Measurements from ENCODE around the gene BST2.

BST2 gene

DNA sequence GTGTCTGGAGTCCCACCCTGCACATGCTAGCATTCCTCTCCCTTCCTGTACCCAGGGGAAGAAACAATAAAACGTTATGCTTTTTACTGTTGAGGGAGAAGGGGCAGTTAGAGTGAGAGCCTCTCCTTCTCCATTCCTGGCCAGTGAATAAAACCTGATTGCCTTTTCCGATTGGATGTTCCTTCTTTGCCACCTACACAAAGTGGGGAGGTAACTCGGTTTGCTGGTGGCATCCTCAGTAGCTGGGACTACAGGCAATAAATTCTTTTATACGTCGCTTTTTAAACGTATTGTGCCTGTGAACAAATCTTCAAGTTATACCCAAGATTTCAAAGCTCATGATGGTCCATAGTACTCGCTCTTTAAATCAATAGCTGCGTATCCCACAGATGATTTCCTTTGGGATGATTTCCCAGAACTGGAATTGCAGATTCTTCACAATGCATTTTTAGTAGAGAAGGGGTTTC lies 13.8 kb upstream of the BST2 start:
- DNase-seq: no peak

DNA sequence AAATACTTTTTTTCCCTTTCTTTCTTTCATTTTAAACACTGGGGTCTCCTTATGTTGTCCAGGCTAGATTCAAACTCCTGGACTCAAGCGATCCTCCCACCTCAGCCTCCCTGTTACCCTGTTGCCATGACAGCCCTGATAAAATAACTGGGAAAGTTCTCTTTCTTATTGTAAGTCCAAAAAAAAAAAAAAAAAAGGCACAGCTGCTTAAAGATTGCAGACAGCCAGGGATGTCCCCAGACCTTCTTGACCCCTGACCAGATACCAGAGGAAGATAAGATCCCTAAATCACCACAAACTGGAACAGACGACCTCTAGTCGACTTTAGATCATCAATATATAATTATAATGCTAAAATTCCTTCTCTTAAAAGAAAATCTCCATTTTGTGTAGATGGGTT lies 13.3 kb upstream of the BST2 start:
- DNase-seq: no peak

DNA sequence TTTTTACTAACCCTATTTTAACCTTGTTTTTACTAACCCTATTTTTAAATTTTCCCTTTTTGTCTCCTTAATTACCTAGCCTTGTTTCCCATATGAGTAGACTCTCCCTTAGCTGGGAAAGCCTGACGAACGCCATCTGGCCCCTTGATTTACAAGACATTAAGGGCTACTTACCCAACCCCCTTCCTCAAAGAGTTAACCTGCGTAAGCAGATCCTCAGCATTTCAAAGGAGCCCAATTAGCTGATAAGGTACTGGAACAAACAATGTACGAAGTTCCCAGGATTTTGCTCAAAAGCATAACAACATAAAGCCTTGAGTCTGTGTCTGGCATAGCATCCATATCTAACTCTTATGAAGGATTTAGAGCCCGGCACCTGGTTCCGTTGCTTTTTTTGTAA lies 9.7 kb upstream of the BST2 start:
- no peak for DNase-seq

DNA sequence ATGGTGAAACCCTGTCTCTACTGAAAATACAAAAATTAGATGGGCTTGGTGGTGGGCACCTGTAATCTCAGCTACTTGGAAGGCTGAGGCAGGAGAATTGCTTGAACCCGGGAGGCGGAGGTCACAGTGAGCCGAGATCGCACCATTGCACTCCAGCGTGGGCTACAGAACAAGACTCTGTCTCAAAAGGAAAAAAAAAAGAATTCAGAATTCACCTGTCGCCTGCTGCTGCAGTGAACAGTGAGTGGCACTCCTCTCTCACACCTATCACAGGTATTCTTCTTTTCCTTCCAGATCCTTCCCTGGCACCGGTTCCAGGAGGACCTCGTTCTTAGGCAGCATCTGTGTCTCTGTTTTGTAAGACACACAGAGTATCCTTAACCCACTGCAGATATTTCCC lies 8.7 kb upstream of the BST2 start:
- DNase-seq: no peak

DNA sequence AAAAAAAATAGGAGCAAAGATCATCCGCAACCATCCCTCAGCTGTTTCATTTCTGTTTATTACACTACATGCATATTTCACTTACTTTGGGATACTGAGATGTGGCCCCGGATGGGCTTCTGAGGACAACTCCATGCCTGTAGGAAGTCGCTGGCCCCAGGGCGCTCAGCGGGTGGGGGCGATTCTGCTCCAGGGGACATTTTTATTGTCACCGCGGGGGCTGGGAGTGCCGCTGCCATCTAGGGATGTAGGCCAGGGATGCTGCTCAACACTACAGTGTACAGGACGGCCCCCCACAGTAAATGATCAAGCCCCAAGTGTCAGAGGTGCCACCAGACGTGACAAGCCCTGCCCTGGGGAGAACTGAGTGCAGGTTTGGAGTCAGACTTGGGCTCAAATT lies 6.4 kb upstream of the BST2 start:
- DNase-seq: no peak

DNA sequence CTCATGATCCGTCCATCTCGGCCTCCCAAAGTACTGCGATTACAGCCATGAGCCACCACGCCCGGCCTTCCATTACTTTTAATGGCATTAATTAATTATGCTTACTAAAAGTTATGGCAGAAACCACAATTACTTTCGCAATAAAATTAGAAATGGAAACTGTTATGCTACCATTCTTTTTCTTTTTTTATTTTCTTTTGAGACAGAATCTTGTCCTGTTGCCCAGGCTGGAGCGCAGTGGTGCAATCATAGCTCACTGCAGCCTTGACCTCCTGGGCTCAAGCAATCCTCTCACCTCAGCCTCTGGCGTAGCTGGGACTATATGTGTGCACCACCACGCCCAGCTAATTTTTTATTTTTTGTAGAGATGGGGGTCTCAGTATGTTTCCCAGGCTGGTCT lies 4.6 kb upstream of the BST2 start:
- DNase-seq: no peak

DNA sequence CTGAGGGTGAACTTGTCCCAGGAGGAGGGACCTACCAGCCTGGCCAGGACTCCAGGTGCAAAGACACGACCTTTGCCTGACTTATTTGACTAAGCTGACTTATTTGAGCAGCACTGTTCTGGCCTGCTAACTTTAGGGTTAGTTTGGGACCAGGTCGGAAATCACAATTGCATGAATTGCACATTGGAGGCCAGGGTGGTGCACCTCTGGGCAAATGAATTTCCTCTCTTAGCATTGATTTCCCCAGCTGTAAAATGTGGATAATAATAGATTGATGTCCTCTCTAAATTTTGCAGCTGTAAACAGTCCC lies 1.4 kb upstream of the BST2 start:
- no peak for DNase-seq

DNA sequence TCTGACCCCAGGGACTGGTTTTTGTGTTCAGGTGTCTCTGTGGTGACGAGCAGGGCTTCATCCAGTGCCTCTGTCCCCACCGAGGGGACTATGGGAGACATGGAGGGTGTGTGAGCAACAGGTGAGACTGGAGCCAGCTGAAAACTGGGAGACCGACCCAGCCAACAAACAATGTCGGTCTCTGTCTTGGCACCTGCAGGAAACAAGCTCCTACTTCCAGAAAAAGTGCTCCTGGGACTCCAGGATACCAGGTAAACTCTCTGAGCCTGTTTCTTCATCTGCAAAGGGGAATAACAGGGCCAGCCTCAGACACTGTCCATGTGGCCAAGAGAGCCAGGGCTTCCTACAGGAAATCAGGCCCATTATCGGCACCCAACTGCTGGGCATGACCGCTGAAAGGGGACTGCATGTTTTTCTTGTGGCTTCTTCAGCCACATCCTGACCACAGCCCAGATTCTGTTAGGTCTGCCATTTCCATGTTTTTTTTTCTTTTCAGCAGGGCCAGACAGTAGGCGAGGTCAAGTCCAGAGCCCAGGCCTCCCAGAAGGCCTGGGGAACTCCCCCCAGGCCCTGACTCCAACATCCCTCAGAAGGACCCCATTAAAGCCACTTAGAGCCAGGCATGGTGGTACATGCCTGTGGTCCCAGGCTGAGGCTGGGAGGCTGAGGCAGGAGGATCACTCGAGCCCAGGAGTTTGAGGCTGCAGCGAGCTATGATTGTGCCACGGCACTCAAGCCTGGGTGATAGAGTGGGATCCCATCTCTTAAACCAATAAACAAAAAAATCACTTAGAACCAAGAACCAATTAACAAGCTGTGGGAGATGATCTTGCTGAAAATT lies 836 bp upstream of the BST2 start:
- DNase-seq: no peak

DNA sequence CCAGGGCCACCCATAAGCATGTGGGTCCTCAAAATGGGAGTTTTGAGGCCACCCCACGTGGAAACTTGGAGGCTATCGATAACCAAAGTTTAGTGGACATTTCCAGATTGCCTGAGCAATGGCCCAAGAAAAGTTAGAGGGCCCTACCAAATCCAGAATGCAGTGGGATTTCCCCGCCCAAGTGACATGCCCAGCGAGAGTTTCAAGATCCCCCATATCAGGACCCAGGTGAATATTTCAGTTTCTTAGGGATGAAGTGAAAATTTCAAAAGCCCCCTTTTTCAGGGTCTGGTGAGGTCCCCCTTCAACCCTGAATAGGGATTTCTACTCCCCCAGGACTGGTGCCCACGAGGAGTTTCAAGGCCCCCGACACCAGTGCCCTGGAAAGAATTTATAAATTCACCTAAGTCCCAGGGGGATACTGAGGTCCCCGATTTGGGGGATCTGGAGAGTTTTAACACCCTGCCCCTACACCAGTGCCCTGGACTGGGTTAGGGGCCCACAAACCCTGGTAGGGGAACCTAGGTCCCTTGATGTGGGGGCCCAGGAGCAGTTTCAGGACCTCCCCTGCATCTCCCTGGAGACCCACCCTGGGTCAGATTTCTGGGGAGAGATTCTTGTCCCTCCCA lies 695 bp downstream of the BST2 start:
- DNase-seq: no peak

DNA sequence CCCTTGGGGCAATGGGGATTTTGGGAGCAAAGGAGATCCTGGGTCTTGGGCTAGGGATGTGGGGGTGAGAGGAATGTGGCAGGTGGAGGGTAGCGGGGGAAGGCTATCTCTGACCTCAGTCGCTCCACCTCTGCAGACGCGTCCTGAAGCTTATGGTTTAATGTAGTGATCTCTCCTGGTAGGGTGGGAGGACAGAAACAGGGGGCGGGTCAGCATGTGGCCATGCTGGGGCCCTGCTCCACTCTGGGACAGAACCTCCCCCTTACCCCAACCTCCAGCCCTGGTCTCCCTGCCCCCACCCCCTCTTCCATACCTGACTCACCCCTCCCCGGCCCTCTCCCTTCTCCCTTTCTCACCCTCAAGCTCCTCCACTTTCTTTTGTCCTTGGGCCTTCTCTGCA lies 1.4 kb downstream of the BST2 start:
- no peak for DNase-seq

DNA sequence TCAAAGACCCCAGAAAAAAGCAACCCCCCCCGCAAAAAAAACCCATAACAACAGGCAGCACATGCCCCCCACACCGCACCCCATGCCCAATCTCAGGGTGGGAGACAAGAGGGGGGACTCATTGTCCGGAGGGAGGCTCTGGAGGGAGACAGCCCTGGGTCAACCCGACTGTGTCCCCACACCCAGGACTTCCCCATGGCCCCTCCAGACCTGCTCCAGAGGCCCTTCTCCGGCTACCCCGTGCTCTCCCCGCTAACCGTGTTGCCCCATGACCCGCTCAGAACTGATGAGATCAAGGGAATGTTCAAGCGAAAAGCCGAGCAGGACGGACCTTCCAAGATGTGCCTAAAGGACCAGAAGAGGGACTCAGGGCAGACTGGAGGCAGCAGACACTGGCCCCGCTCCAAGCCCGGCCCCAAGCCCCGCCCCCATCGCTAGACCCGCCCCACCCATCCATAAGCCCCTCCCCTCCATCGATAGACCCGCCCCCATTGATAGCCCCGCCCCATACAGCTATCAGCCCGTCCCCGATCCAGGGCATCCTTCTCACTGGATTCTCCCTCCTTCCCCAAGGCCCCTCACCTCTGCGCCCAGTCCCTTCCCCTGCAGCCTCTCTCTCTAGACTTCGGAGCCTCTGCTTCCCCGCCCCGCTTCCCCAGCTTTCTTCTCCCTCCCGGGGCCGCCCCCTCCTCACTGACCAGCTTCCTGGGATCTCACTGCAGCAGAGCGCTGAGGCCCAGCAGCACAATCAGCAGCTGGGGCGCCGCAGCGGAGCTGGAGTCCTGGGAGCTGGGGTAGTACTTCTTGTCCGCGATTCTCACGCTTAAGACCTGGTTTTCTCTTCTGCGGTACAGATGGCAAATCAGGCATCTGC lies 2.2 kb downstream of the BST2 start:
- DNase-seq: no peak

DNA sequence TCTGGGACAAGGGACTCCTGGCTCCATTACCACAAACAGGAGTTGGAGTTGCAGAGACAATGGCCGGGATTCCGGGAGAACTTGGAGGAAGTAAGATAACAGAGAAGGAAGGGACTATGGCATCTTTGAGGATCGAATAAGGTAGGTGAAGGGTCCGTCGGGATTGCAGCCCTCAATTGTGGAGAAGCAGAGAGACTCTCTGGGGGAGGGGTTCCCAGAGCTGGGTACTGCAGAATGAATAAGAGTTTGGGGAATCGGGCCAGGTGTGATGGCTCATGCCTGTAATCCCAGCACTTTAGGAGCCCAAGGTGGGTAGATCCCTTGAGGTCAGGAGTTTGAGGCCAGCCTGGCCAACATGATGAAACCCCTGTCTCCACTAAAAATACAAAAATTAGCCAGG lies 3.8 kb downstream of the BST2 start:
- no peak for DNase-seq

DNA sequence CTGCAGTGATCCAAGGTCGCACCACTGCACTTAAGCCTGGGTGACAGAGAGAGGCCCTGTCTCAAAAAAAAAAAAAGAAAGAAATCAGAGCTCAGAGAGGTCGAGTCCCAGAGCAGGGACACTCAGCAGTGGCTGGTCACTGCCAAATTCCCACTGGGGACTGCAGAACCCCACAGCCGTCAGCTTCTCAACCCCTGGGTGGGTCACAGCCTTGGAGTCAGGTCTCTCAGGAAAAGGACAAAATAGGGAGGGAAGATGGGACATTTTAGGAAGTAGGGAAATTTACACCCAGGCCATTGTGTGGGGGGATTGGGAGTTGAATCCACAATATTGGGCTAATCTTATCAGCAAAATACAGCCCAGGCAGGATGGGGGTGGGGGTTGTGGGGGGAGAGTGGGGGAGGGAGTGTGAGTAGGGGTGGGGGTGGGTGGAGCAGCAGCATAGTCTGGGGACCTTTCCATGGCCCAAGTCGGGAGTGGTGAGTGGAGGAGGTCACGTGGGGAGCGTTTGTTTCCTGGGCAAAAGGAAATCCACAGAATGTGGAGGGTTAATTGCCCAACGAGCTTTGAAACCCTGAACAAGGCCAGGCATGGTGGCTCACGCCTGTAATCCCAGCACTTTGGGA lies 6.4 kb downstream of the BST2 start:
- no peak for DNase-seq

DNA sequence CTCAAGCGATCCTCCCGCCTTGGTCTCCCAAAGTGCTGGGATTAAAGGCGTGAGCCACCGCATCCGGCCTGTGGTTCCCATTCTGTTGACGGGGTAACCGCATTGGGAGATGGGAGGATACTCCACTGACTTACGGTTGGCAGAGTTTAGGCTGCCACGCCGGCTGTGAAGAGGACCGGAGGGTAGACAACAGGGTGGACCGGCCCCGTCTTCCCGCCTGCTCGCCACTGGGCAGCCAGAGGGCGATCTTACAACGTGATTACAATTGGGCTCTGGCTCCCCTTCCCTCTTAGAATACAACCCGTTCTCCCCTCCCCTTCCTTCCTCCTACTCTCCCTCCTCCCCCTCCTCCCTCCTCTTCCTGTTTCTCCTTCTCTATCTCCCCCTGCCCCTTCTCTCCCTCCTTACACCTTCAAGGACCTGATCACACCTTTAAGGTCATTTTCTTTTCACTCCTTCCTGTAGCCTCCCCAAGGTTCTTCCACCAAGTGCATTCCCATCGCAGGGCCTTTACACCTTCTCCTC lies 10.5 kb downstream of the BST2 start:
- peak; percentile 20 for DNase-seq

DNA sequence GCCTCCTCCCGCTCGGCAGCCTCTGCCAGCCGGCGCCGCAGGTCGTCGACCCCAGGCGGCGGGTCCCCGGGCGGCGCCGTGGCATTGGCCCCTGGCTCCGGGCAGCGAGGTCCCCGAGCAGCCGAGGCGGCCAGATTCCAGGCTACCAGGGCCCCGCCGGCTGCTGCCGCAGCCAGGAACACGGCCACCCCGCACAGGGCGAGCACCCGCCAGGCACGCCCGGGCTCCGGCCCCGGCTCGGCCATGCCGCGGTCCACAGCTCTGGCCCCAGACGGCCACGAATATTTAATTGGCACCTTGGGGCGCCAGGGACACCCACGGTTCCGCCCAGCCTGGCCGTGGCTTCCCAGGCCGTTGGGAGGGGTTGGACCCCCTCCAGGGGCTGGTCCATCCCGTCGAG lies 11.5 kb downstream of the BST2 start, which contains the start of gene CCDC194:
Gene CCDC194, minus strand, starts transcription at position 283 of the 400 bp plus-strand sequence. Its CDS starts 38 bp downstream, at position 245.
- no peak for DNase-seq

DNA sequence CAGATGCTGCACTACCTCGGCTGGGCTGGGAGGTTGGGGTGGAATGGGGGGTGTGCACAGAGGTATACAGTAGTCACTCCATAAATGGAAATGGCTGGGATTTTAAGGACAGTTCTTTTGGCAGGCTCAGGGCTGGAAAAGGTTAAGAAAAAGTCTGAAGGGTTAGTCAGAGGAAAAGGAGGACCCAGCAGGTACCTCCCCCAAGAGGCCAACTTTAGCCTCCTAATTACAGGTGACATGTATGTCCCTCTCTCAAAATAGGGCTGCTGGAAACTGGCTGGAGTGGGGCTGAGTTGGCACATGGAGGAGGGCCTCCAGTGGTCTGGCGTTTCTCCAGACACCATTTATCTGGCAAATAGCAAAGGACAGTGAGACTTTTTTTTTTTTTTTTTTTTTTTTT lies 12.4 kb downstream of the BST2 start:
- DNase-seq: no peak

DNA sequence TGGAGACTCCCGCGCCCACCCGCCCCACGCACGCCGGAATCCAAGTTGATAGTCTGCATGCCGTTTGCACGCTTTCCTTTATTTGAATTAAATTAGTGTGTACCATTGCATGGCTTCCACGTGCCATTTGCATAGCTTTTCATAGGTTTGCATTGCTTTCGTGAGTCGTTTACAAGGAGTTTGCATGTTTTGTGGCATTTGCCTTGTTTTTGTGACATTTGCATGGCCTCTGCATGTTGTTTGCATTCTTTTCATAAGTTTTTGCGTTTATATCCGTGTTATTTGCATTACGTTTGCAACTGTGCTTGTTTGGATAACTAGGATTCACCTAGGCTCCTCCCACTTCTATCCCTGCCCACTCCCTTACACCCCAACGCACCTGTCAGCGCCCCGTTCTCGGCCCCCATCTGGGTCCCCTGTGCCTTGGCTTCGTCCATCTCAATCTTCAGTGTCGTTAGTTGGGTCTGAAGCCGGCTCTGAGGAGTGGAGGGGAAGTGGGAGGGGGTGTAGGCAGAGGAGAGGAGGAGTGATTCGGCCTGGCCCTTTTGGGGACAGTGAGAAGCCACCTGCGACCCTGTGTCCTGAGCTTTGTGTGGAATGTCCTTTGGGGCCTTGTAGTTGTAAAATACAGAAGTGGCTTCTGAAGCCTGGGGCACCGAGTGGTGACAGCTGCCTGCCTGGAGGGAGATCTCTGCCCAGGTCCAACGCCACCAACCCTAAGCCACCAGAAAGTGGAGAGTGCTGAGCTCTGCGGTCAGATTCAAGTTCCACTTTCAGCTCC lies 13.9 kb downstream of the BST2 start:
- no peak for DNase-seq

DNA sequence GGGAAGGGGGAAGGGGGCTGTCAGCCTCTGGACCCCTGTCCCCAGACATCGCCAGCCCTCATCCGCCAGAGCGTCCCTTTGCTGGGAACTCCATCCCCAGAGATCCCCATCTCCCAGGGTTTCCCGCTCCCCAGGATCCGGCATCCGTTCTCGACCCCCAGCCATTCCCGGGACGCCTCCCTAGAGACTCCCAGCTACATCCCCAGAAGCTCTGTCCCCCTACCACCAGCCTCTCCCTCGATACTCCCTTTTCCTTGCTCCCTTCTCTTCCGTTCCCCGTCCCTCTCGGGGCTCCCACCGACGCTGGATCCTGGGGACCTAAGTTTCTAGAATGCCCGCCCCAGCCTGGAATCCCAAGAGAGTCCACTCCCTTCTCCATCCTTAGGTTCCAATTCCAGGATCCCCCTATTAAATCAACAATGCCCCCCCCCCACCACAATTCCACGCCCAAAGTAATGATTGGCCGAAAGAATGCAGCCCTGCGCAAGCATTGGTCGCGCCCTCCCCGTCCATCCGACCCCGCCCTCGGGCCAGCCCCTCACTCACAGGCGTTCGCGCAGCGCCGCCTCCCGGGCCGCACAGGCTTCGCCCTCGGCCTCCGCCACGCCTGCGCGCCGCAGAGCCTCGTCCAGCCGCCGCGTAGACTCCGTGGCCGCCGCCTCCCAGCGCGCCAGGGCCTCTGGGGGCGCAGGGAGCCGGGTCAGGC lies 14.6 kb downstream of the BST2 start:
- peak; percentile 51 for DNase-seq

DNA sequence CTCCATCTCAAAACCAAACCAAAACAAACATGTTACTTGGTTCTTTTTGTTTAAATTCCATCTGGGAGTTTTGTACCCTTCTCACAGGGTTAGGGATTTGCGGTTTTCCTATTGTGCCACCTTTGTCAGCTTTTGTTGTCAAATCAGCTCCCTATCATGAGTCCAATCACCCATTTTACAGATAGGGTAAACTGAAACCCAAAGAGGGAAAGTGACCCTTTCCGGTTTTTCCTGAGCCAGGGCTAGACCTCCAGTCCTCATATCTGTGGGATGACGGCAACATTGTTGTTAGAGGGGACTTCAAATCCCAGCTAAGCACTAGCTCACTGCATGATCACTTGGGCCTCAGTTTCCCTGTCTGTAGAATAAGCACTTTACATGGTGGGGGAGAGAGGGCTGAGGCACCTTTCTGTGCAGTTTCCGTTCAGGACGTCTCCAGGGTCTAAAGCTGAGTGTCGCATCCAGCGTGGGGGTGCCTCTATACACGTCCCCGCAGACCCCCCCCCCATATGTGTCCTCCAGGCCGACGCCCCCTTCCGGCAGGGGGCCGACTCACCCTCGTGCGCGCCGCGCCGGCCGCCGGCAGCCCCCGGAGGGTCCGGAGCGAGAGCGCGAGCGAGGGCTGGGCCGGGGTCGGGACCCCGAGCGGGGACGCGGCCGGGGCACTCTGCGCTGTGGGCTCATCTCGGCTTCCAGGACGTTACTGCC lies 15.3 kb downstream of the BST2 start:
- DNase-seq: no peak

DNA sequence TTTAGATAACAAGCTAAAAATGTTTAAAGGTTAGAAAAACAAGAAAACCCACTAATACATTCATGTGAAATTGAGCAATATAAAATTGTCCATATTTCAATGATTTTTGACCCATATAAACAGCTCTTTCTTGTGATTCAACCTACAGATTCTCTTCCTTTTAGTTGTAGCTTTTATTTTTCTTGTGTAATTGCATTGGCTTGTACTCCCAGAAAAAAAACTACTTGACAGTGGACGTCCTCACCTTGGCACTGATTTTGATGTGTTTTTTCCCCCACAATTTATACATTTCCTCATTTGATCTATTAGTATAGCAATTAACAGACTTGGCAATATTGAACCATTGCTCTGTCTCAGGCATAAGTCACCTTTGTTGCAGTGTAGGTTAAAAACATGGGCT lies 16.1 kb downstream of the BST2 start:
- DNase-seq: no peak
